Astrocyte (in vitro differentiated cells and primary cell): ENCODE results near the gene CREB3L2.

Source experiments
- CTCF ChIP-seq: IDR thresholded peaks from 2 replicates; pipeline ENCODE4 v1.5.1; 2011; ENCODE audit warnings: low read depth, mild to moderate bottlenecking, inconsistent platforms, low read length, moderate library complexity; ENCODE audit not compliant: insufficient read depth
- EZH2 ChIP-seq: IDR thresholded peaks from 2 replicates; pipeline ENCODE4 v1.6.1; 2012; ENCODE audit warnings: mild to moderate bottlenecking, low read length, inconsistent platforms; ENCODE audit not compliant: insufficient read depth

- TF ChIP-seq CTCF (no peak), EZH2 (no peak)
Measured at GRCh38 chr7:138029126-138029525, 27.2 kb upstream of the CREB3L2 start.
